OCI-LY7 (cell line): ENCODE data around the gene ZNF202. TPM values are rescaled to one million over a fixed set of nuclear protein-coding genes. Genes with fewer than 3 reads are reported as not detected.

Experiments
- Bru-seq: library from RNA; stranded (reverse); fragments of 400-500 nt; gene quantifications from one replicate; lab custom pipeline; 2021; lab: Mats Ljungman, UMichigan
- BruChase-seq, 2 experiments: library from RNA; stranded (reverse); fragments of 400-500 nt; gene quantifications; one replicate each; lab custom pipeline; 2021; lab: Mats Ljungman, UMichigan
- BruUV-seq: library from RNA; stranded (reverse); fragments of 400-500 nt; replicated peaks from 2 replicates; lab custom pipeline; 2021; lab: Mats Ljungman, UMichigan
- CTCF ChIA-PET: fragments of 300-600 bp; sonication (Branson Sonifier 250); formaldehyde crosslinking; loops from one replicate; lab custom pipeline; 2022; ENCODE audit warnings: antibody characterized with exemption; ENCODE audit not compliant: unreplicated experiment; lab: Charles Lee
- POLR2A ChIA-PET: fragments of 300-600 bp; sonication (Branson Sonifier 250); formaldehyde crosslinking; loops from one replicate; lab custom pipeline; 2022; ENCODE audit warnings: antibody characterized with exemption; lab: Charles Lee
- DNase-seq: peaks from one replicate; pipeline ENCODE4 v3.0.0-alpha.2; 2015; ENCODE audit warnings: low spot score
- H2AFZ ChIP-seq: fragments of 200-600 bp; sonication (generic), shearing (Covaris generic); 2 replicates; pipeline ENCODE4 v1.6.1; 2014; ENCODE audit warnings: mild to moderate bottlenecking, antibody characterized with exemption, low read length, moderate library complexity
- H3K27ac ChIP-seq: fragments of 200-600 bp; sonication (generic); 2 replicates; pipeline ENCODE4 v1.5.1; 2014; ENCODE audit warnings: mixed run types, low read depth, mild to moderate bottlenecking, moderate library complexity, low read length, inconsistent platforms; ENCODE audit not compliant: poor library complexity, severe bottlenecking
- H3K36me3 ChIP-seq: fragments of 200-600 bp; sonication (generic); 2 replicates; pipeline ENCODE4 v1.6.1; 2014; ENCODE audit warnings: mild to moderate bottlenecking, antibody characterized with exemption, low read length, moderate library complexity, mixed read lengths; ENCODE audit not compliant: insufficient read depth
- H3K4me1 ChIP-seq: fragments of 200-600 bp; sonication (generic); 2 replicates; pipeline ENCODE4 v1.5.1; 2014; ENCODE audit warnings: mild to moderate bottlenecking, low read length; ENCODE audit not compliant: insufficient read depth, poor library complexity, severe bottlenecking
- H3K4me2 ChIP-seq: fragments of 200-600 bp; sonication (generic); 2 replicates; pipeline ENCODE4 v1.6.1; 2014; ENCODE audit warnings: mild to moderate bottlenecking, low read length
- H3K4me3 ChIP-seq: fragments of 200-600 bp; sonication (generic); 2 replicates; pipeline ENCODE4 v1.5.1; 2014; ENCODE audit warnings: mild to moderate bottlenecking, low read depth, low read length; ENCODE audit not compliant: poor library complexity, severe bottlenecking
- H3K79me2 ChIP-seq: fragments of 200-600 bp; sonication (generic); 2 replicates; pipeline ENCODE4 v1.6.1; 2016; ENCODE audit warnings: low read depth, mild to moderate bottlenecking, low read length, moderate library complexity, mixed read lengths; ENCODE audit not compliant: insufficient read depth
- H3K9me2 ChIP-seq: fragments of 200-600 bp; sonication (generic); 2 replicates; pipeline ENCODE4 v1.6.1; 2016; ENCODE audit warnings: mild to moderate bottlenecking, low read length, mixed read lengths; ENCODE audit not compliant: insufficient read depth
- H3K9me3 ChIP-seq: fragments of 200-600 bp; sonication (generic); 2 replicates; pipeline ENCODE4 v1.6.1; 2014; ENCODE audit warnings: mild to moderate bottlenecking, mixed run types, low read length, mixed read lengths
- H4K20me1 ChIP-seq: fragments of 200-600 bp; sonication (generic); 2 replicates; pipeline ENCODE4 v1.6.1; 2014; ENCODE audit warnings: mild to moderate bottlenecking, antibody characterized with exemption, low read length, moderate library complexity, mixed read lengths; ENCODE audit not compliant: insufficient read depth
- CTCF ChIP-seq: fragments of 200-600 bp; sonication (generic); conservative IDR thresholded peaks from 2 replicates; pipeline ENCODE4 v1.5.1; 2014; ENCODE audit warnings: mild to moderate bottlenecking, antibody characterized with exemption, low read length, moderate library complexity, mixed read lengths
- EZH2phosphoT487 ChIP-seq: fragments of 200-600 bp; sonication (generic); IDR thresholded peaks from 2 replicates; pipeline ENCODE4 v1.6.1; 2018; ENCODE audit warnings: low read depth, borderline replicate concordance, mild to moderate bottlenecking, mixed run types, antibody characterized with exemption, low read length, moderate library complexity, mixed read lengths
- intact Hi-C: fragments of 100-400 bp; cut with micrococcal nuclease; formaldehyde crosslinking; loops from one replicate; pipeline ENCODE4 v1.10.0; 2022; ENCODE audit not compliant: unreplicated experiment
- long read RNA-seq: library from polyadenylated mRNA; stranded (forward); transcript quantifications from one replicate; pipeline ENCODE4 v2.0.0, GENCODE V29; 2022
- total RNA-seq, 2 experiments: library from RNA; depleted of rRNA in 1 of 2; stranded (reverse); fragments of >200 nt in 1 of 2; shearing (Covaris generic) in 1 of 2; gene quantifications; 2 replicates each; pipeline ENCODE4 v1.2.3, GENCODE V29; 2014 to 2022

The ZNF202 gene
- total RNA-seq (2014; rRNA removed; shearing (Covaris generic)) = 15.9 and 19.6 TPM in 2 replicates
- 15.5 and 16.7 TPM in 2 replicates for total RNA-seq (2022)
- percentile 85 among the genes with signal in this experiment for Bru-seq, nascent RNA
- percentile 71 among the genes with signal in this experiment for BruChase-seq, experiment 1, labeled RNA remaining after a 6-hour chase
- BruChase-seq, experiment 2, labeled RNA remaining after a 2-hour chase = percentile 76 among the genes with signal in this experiment
- long read RNA-seq, full-length matches to known transcripts = 2 of 24 reads
- long read RNA-seq, partial matches to known transcripts = 1 of 24 reads
- long read RNA-seq, other reads (novel, unspliced or antisense) = 21 of 24 reads

GRCh38 chr11:123741159-123742030 lies at the start of gene ZNF202:
TSS of gene ZNF202 (minus strand) at chr11:123741660. CDS start at chr11:123730888, 10,772 bp downstream.
- Histone ChIP-seq H4K20me1 (peaks cover 7% of the 10 kb centered on the region; the same call in 1 of the 2 replicates), H3K4me2 (peak within 1 kb of the TSS; percentile 97), H3K9me3 (peaks cover 8% of the 10 kb centered on the region; the same call in 1 of the 2 replicates), H3K4me1 (peaks cover 24% of the 10 kb centered on the region), H3K4me3 (peak within 1 kb of the TSS; percentile 96), H2AFZ (peak within 1 kb of the TSS; percentile 99), H3K9me2 (no peaks in the 10 kb centered on the region; the same call in 1 of the 2 replicates), H3K79me2 (peaks cover 43% of the 10 kb centered on the region), H3K36me3 (peaks cover 38% of the 10 kb centered on the region), H3K27ac (peak within 1 kb of the TSS; percentile 38)
- POLR2A ChIA-PET = interaction anchor here (0.7 to 1.2 kb wide), 5 partner anchors 11 to 1706 kb away, joined by 3 to 7 read pairs (median 3); no protein-coding TSS in a partner anchor
- BruUV-seq = no TSS peak
- intact Hi-C loops = loop anchor here (2.0 to 5.0 kb wide), 3 partner anchors 329 to 881 kb away; partner anchors contain the start of gene TBRG1
- DNase-seq = peak; percentile 94
- CTCF ChIA-PET = no interaction called here
- TF ChIP-seq EZH2phosphoT487 (no peak), CTCF (no peak)

GRCh38 chr11:123783536-123783935 lies 42.1 kb upstream of the ZNF202 start:
- H3K4me1 ChIP-seq = no peaks in the 10 kb centered on the region
- TF ChIP-seq CTCF (no peak), EZH2phosphoT487 (no peak)
- no peak overlapping the region for H2AFZ ChIP-seq
- H3K36me3 ChIP-seq = no peaks in the 10 kb centered on the region
- no peak overlapping the region for H3K27ac ChIP-seq
- H3K9me3 ChIP-seq = no peaks in the 10 kb centered on the region
- no peaks in the 10 kb centered on the region for H3K79me2 ChIP-seq
- no peak overlapping the region for H3K4me2 ChIP-seq
- H3K9me2 ChIP-seq = no peaks in the 10 kb centered on the region
- no TSS peak for BruUV-seq
- no peaks in the 10 kb centered on the region for H4K20me1 ChIP-seq
- ChIA-PET POLR2A (interaction anchor here (0.9 to 1.3 kb wide), 2 partner anchors 18 to 40 kb away, joined by 3 to 4 read pairs; no protein-coding TSS in a partner anchor), CTCF (no interaction called here)
- no peak overlapping the region for H3K4me3 ChIP-seq
- intact Hi-C loops = no loop called here
- DNase-seq = no peak
